CD4-positive, alpha-beta T cell treated with Interleukin-15 for 4 hours (primary cell): ENCODE results near the gene EME2.

Experiments
- DNase-seq: peaks from one replicate; pipeline ENCODE4 v3.0.0-alpha.2; 2020; ENCODE audit warnings: low spot score

Gene EME2

DNA sequence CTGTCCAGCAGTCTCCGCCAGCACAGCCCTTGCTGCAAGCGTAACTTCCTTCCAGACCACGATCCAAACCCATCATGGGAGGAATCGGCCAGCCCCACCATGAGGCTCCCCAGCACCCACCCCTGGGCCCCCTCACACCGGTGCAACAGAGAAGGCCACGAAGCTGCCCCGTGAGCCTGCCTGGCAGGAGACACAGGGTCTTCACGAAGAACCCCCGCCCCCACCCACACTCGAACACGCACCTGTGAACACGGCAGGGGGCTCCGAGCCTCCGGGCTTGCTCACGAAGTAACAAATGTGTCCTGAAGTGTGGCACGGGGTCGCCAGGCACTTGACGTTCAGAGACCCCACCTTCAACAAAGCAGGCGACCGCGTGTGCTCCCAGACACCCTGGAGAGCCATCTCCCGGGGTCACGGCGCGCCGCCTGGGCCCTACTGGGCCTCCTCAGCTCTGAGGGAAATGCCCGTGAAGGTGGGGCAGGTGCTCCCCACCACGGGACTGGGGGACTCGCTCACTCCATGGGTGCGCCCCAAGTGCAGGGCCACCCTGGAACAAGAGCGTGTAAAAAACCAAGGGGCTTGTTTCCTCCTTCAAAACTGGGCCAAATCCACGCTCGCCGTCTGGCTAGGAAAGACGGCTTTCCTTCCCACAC is 46.4 kb downstream of the EME2 start:
- no peak for DNase-seq

DNA sequence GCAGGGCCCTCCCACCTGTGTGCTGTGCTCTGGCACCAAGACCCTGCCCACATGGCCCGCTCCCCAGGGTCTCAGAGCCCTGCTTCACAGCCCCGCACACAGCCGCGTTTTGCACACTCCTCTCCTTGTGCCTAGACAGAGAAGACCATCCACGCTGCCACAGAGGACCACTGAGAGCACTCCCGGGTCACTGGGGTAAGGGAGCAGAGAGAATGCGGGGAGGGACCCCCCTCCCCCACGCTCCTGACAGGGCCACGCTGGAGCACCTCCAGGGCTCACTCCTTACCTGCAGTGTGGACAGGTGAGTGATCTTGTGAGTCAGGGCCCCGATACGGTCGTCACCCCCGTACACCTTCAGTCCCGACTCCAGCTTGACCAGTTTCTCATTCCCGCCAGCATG is 47.0 kb downstream of the EME2 start:
- no peak for DNase-seq

- no peak for DNase-seq
Observed at GRCh38 chr16:1820096-1820945, 47.7 kb downstream of the EME2 start.

- no peak for DNase-seq
Observed at GRCh38 chr16:1820946-1821290, 48.3 kb downstream of the EME2 start.

- DNase-seq = no peak
Observed at GRCh38 chr16:1821861-1822611, 49.4 kb downstream of the EME2 start.

DNA sequence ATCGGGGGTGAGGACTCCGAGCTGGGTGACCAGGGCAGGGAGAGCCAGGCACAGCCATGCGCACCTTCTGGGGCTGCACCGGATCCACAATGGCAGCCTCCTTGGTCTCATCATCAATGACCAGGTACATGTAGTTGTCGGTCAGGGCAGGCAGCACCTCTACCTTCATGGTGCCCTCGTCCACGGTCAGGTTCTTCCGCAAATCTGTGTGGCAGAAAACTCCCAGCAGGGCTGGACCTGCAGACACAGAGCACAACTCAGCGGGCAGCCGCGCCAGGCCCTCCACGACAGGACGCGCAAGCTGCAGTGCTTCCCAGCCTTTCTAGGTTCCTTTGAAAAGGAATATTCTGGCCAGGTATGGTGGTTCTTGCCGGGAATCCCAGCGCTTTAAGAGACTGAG is 50.2 kb downstream of the EME2 start:
- no peak for DNase-seq

DNA sequence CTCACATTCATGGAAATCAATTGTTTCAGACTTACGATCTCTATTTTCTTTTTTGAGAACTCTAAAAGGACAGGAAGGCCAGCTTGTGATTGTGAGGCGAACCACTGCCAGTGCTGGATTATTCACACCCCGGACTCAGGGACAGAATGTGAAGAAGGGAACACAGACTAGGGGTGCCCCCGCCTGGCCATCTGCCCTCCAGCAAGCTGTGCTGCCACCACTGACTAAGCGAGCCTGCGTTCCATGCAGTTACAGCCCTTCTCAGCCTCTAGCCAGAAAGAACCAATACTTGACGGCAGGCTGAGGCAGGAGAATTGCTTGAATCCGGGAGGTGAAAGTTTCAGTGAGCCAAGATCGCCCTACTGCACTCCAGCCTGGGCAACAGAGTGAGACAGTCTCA is 51.2 kb downstream of the EME2 start:
- DNase-seq = no peak

DNA sequence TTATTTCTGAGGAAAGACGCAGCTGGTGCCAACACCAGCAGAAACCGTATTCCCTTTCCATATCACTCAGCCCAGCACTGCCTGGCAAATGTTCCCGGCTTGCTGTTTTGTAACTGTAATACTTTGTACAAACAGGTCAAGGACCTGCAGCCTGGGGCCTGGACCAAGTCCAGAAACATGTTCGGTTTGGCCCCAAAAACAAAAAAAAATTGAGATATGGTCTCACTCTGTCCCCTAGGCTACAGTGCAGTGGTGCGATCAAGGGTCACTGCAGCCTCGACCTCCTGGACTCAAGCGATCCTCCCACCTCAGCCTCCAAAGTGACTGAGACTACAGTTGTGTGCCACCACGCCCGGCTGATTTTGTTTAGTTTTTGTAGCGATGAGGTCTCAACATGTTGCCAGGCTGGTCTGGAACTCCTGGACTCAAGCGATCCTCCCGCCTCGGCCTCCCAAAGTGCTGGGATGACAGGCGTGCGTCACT is 52.8 kb downstream of the EME2 start:
- DNase-seq = no peak
